Right lung (tissue), 5 donors: Measurements from ENCODE around the gene TBCB. TPM values are rescaled to one million over a fixed set of nuclear protein-coding genes. Genes with fewer than 3 reads are reported as not detected.

Experiments used
- DNase-seq, 2 donors: peaks; one replicate each; pipeline ENCODE4 v3.0.0-alpha.2; 2013
- polyA plus RNA-seq, 5 donors: library from polyadenylated mRNA; unstranded; fragments of 120-200 nt; gene quantifications; one replicate each; pipeline versions ENCODE4 v1.2.1 to v1.2.3, GENCODE V29; 2013; ENCODE audit warnings: inconsistent platforms in 1 of 5, low replicate concordance in 1 of 5; ENCODE audit not compliant: insufficient read length in 5 of 5, insufficient read depth in 1 of 5

The TBCB gene
- polyA plus RNA-seq, 5 donors: 96.1 to 147 (median 107) TPM

- no peak for DNase-seq
These were observed 18.2 kb upstream of the TBCB start for GRCh38 chr19:36097036-36097435.

- no peak for DNase-seq
These were observed 16.0 kb upstream of the TBCB start for GRCh38 chr19:36099166-36099785.

- no peak for DNase-seq
These were observed 14.8 kb upstream of the TBCB start for GRCh38 chr19:36100476-36100875.

GRCh38 chr19:36101550-36102327, 13.5 kb upstream of the TBCB start:
- DNase-seq: no peak

GRCh38 chr19:36103040-36103626, 12.1 kb upstream of the TBCB start:
- DNase-seq: no peak

- no peak for DNase-seq
These were observed 11.3 kb upstream of the TBCB start for GRCh38 chr19:36103842-36104552.

GRCh38 chr19:36106441-36106840, 8.8 kb upstream of the TBCB start:
- no peak for DNase-seq

GRCh38 chr19:36106991-36107390, 8.3 kb upstream of the TBCB start:
- no peak for DNase-seq

GRCh38 chr19:36108684-36109083, 6.6 kb upstream of the TBCB start:
- DNase-seq: no peak

- no peak for DNase-seq
These were observed 4.6 kb upstream of the TBCB start, which contains the start of gene OVOL3 for GRCh38 chr19:36110487-36111199. Gene OVOL3 (plus strand): TSS chr19:36111143. CDS start chr19:36111203, 60 bp downstream.

GRCh38 chr19:36111200-36111539, 4.1 kb upstream of the TBCB start:
- no peak for DNase-seq

GRCh38 chr19:36112678-36113077, 2.6 kb upstream of the TBCB start:
- DNase-seq: no peak

- DNase-seq: no peak
These were observed 1.8 kb upstream of the TBCB start for GRCh38 chr19:36113425-36113824.

- peak; percentile 24 to 32 for DNase-seq
These were observed 1.2 kb upstream of the TBCB start for GRCh38 chr19:36113894-36114720.

GRCh38 chr19:36114721-36115452, 381 bp upstream of the TBCB start, which contains the start of gene POLR2I:
Gene POLR2I (minus strand): TSS chr19:36114875. CDS start chr19:36114856, 19 bp downstream.
- DNase-seq: peak; percentile 99

GRCh38 chr19:36116344-36116637, 1.0 kb downstream of the TBCB start:
- no peak for DNase-seq

- DNase-seq: no peak
These were observed 5.1 kb downstream of the TBCB start for GRCh38 chr19:36120092-36120983.

- DNase-seq: no peak
These were observed 5.7 kb downstream of the TBCB start for GRCh38 chr19:36120984-36121358.

GRCh38 chr19:36121486-36122124, 6.3 kb downstream of the TBCB start:
- DNase-seq: no peak
